HCT116 (cell line): Measurements from ENCODE around the gene GALR2. TPM values are rescaled to one million over a fixed set of nuclear protein-coding genes. Genes with fewer than 3 reads are reported as not detected.

Source experiments
- ATAC-seq: fragments of 200-7000 bp; cut with Tn5 transposase; 2 replicates; pipeline ENCODE4 v1.9.1; 2020; ENCODE audit warnings: mild to moderate bottlenecking, moderate library complexity
- BruUV-seq: library from RNA; stranded (reverse); fragments of 400-500 nt; replicated peaks from 2 replicates; lab custom pipeline; 2021; lab: Mats Ljungman, UMichigan
- CTCF ChIA-PET: fragments of 300-600 bp; sonication (Branson Sonifier 250); formaldehyde crosslinking; loops from one replicate; lab custom pipeline; 2021; ENCODE audit warnings: antibody characterized with exemption; lab: Charles Lee
- POLR2A ChIA-PET: fragments of 300-600, 350-600 bp; sonication (Branson Sonifier 250); formaldehyde crosslinking; loops from one replicate; lab custom pipeline; 2021; ENCODE audit warnings: antibody characterized with exemption; lab: Charles Lee
- RAD21 ChIA-PET, 2 experiments: fragments of 300-600 bp; sonication (Branson Sonifier 250); formaldehyde crosslinking; loops; one replicate each; lab custom pipeline; 2023; ENCODE audit warnings: low total read pairs in 2 of 2; ENCODE audit not compliant: uncharacterized antibody in 2 of 2, unreplicated experiment in 2 of 2, low non-redundant PET in 1 of 2; lab: Charles Lee
- DNase-seq: peaks from one replicate; pipeline ENCODE4 v3.0.0-alpha.2; 2010; ENCODE audit warnings: low read depth, low spot score
- H2AFZ ChIP-seq: fragments of 200-600 bp; shearing (Covaris generic), sonication (generic); 2 replicates; pipeline ENCODE4 v1.6.1; 2017; ENCODE audit warnings: low read depth, mixed run types, mixed read lengths, antibody characterized with exemption, low read length; ENCODE audit not compliant: poor library complexity, severe bottlenecking
- H3K27ac ChIP-seq: 2 replicates; pipeline ENCODE4 v1.5.1; 2012; ENCODE audit warnings: low read depth, low read length
- H3K27me3 ChIP-seq: fragments of 200-600 bp; sonication (generic); 2 replicates; pipeline ENCODE4 v1.6.1; 2016; ENCODE audit warnings: mixed run types, low read length, mixed read lengths; ENCODE audit not compliant: insufficient read depth
- H3K36me3 ChIP-seq, 2 experiments: fragments of 200-500 bp in 1 of 2; fragments of 200-600 bp in 1 of 2; sonication (Bioruptor generic) in 1 of 2; sonication (generic) in 1 of 2; 2 replicates each; pipeline versions ENCODE4 v1.5.1 to v1.6.1; 2014 to 2016; ENCODE audit warnings: low read length in 2 of 2, inconsistent platforms in 1 of 2, mixed read lengths in 1 of 2, mixed run types in 1 of 2; ENCODE audit not compliant: insufficient read depth in 2 of 2, control insufficient read depth in 1 of 2
- H3K4me1 ChIP-seq, 2 experiments: fragments of 200-600 bp in 1 of 2; sonication (generic) in 1 of 2; 2 replicates each; pipeline versions ENCODE4 v1.5.1 to v1.6.1; 2012 to 2017; ENCODE audit warnings: low read length in 2 of 2, inconsistent platforms in 1 of 2, mild to moderate bottlenecking in 1 of 2, mixed read lengths in 1 of 2, mixed run types in 1 of 2, moderate library complexity in 1 of 2; ENCODE audit not compliant: insufficient read depth in 2 of 2, control insufficient read depth in 1 of 2
- H3K4me2 ChIP-seq: fragments of 200-600 bp; sonication (generic); 2 replicates; pipeline ENCODE4 v1.6.1; 2017; ENCODE audit warnings: mixed run types, low read length, mixed read lengths
- H3K4me3 ChIP-seq, 2 experiments: fragments of 200-600 bp in 1 of 2; sonication (generic) in 1 of 2; replicated peaks in 1 of 2; 2 replicates each; pipeline ENCODE4 v1.5.1; 2011 to 2016; ENCODE audit warnings: low read length in 2 of 2, control low read depth in 1 of 2, low read depth in 1 of 2, mild to moderate bottlenecking in 1 of 2, mixed read lengths in 1 of 2, mixed run types in 1 of 2
- H3K79me2 ChIP-seq: fragments of 200-600 bp; sonication (generic); 2 replicates; pipeline ENCODE4 v1.6.1; 2017; ENCODE audit warnings: mild to moderate bottlenecking, mixed run types, low read length, moderate library complexity, mixed read lengths; ENCODE audit not compliant: insufficient read depth
- H3K9ac ChIP-seq: fragments of 200-600 bp; sonication (generic); 2 replicates; pipeline ENCODE4 v1.6.1; 2016; ENCODE audit warnings: low read length, mixed read lengths
- H3K9me2 ChIP-seq: fragments of 200-600 bp; sonication (generic), shearing (Covaris generic); 2 replicates; pipeline ENCODE4 v1.6.1; 2017; ENCODE audit warnings: mixed run types, mild to moderate bottlenecking, moderate library complexity; ENCODE audit not compliant: insufficient read depth
- H3K9me3 ChIP-seq, 2 experiments: fragments of 200-500 bp in 1 of 2; fragments of 200-600 bp in 1 of 2; sonication (Bioruptor generic) in 1 of 2; sonication (generic) in 1 of 2; 2 replicates each; pipeline ENCODE4 v1.6.1; 2014 to 2017; ENCODE audit warnings: low read length in 2 of 2, mixed read lengths in 2 of 2, inconsistent platforms in 1 of 2, low read depth in 1 of 2, mild to moderate bottlenecking in 1 of 2, mixed run types in 1 of 2, moderate library complexity in 1 of 2; ENCODE audit not compliant: control insufficient read depth in 1 of 2, insufficient read depth in 1 of 2
- H4K20me1 ChIP-seq: fragments of 200-600 bp; sonication (generic), shearing (Covaris generic); 2 replicates; pipeline ENCODE4 v1.6.1; 2017; ENCODE audit warnings: mixed run types, mild to moderate bottlenecking, moderate library complexity; ENCODE audit not compliant: insufficient read depth
- ATF3 ChIP-seq: IDR thresholded peaks from 2 replicates; pipeline ENCODE4 v1.6.1; 2012
- CBX3 ChIP-seq: IDR thresholded peaks from 2 replicates; pipeline ENCODE4 v1.6.1; 2012; ENCODE audit warnings: low read depth
- CEBPB ChIP-seq: IDR thresholded peaks from 2 replicates; pipeline ENCODE4 v1.6.1; 2012; ENCODE audit warnings: low read depth
- CTCF ChIP-seq, 3 experiments: fragments of 200-600 bp in 1 of 3; sonication (generic) in 1 of 3; IDR thresholded peaks in 2 of 3; conservative IDR thresholded peaks in 1 of 3; 2 replicates each; pipeline ENCODE4 v1.5.1; 2012 to 2017; ENCODE audit warnings: low read depth in 2 of 3, low read length in 2 of 3, antibody characterized with exemption in 1 of 3, borderline replicate concordance in 1 of 3, control low read depth in 1 of 3, mild to moderate bottlenecking in 1 of 3, mixed read lengths in 1 of 3, mixed run types in 1 of 3, moderate library complexity in 1 of 3; ENCODE audit not compliant: insufficient read depth in 1 of 3
- EGR1 ChIP-seq: IDR thresholded peaks from 2 replicates; pipeline ENCODE4 v1.6.1; 2012; ENCODE audit warnings: low read depth
- EZH2phosphoT487 ChIP-seq: fragments of 200-600 bp; IDR thresholded peaks from 2 replicates; pipeline ENCODE4 v1.6.1; 2018; ENCODE audit warnings: antibody characterized with exemption, borderline replicate concordance
- POLR2A ChIP-seq: IDR thresholded peaks from 2 replicates; pipeline ENCODE4 v1.7.0; 2011; ENCODE audit warnings: borderline replicate concordance; ENCODE audit not compliant: insufficient read depth, insufficient read length; ENCODE audit errors: extremely low read depth
- POLR2AphosphoS5 ChIP-seq: IDR thresholded peaks from 2 replicates; pipeline ENCODE4 v1.6.1; 2011; ENCODE audit warnings: mild to moderate bottlenecking, low read depth, low read length, moderate library complexity
- REST ChIP-seq: IDR thresholded peaks from 2 replicates; pipeline ENCODE4 v1.6.1; 2012; ENCODE audit warnings: low read depth
- SIN3A ChIP-seq: IDR thresholded peaks from 2 replicates; pipeline ENCODE4 v1.6.1; 2012; ENCODE audit warnings: low read depth
- SP1 ChIP-seq: IDR thresholded peaks from 2 replicates; pipeline ENCODE4 v1.6.1; 2012; ENCODE audit warnings: low read depth
- SRF ChIP-seq: IDR thresholded peaks from 2 replicates; pipeline ENCODE4 v1.6.1; 2012; ENCODE audit warnings: low read depth
- TCF7L2 ChIP-seq: IDR thresholded peaks from 2 replicates; pipeline ENCODE4 v1.7.0; 2011; ENCODE audit warnings: borderline replicate concordance, inconsistent platforms; ENCODE audit not compliant: insufficient read depth, insufficient read length; ENCODE audit errors: extremely low read depth
- YY1 ChIP-seq: IDR thresholded peaks from 2 replicates; pipeline ENCODE4 v1.6.1; 2011; ENCODE audit warnings: low read length, low read depth, moderate library complexity, mild to moderate bottlenecking; ENCODE audit not compliant: insufficient replicate concordance; ENCODE audit errors: extremely low read depth
- ZBTB33 ChIP-seq: IDR thresholded peaks from 2 replicates; pipeline ENCODE4 v1.6.1; 2011; ENCODE audit warnings: mild to moderate bottlenecking, low read length, moderate library complexity; ENCODE audit not compliant: insufficient replicate concordance; ENCODE audit errors: extremely low read depth
- ZFX ChIP-seq: fragments of 450-650 bp; IDR thresholded peaks from 2 replicates; pipeline ENCODE4 v1.6.1; 2017
- ZNF274 ChIP-seq: fragments of 200-500 bp; sonication (Bioruptor generic); IDR thresholded peaks from 2 replicates; pipeline ENCODE4 v1.6.1; 2014; ENCODE audit warnings: mild to moderate bottlenecking, low read depth, low read length, inconsistent platforms
- intact Hi-C: fragments of 100-400 bp; cut with micrococcal nuclease; formaldehyde crosslinking; loops from 2 replicates; pipeline ENCODE4 v1.10.0; 2022
- total RNA-seq: library from RNA; stranded (reverse); gene quantifications from one replicate; pipeline ENCODE4 v1.2.1, GENCODE V29; 2021; ENCODE audit not compliant: unreplicated experiment

GALR2 gene
- total RNA-seq, 1 experiment from 2014 or later: 0.27 TPM

GRCh38 chr17:76036497-76037261 lies 37.9 kb upstream of the GALR2 start:
- BruUV-seq: no TSS peak
- ChIA-PET POLR2A (no interaction called here), RAD21 (no interaction called here), CTCF (no interaction called here)
- Histone ChIP-seq H3K9ac (no peak overlapping the region), H3K36me3 (peaks cover 34 to 35% of the 10 kb centered on the region in 2 experiments), H3K79me2 (no peaks in the 10 kb centered on the region), H3K9me3 (no peaks in the 10 kb centered on the region), H4K20me1 (no peaks in the 10 kb centered on the region), H2AFZ (no peak overlapping the region), H3K4me1 (peaks cover 5 to 9% of the 10 kb centered on the region in 2 experiments; a peak in 2 of 4 replicates), H3K9me2 (no peaks in the 10 kb centered on the region), H3K4me3 (no peak overlapping the region), H3K27ac (no peak overlapping the region), H3K27me3 (no peaks in the 10 kb centered on the region), H3K4me2 (no peak overlapping the region)
- ATAC-seq (no peak), DNase-seq (no peak)
- intact Hi-C loops: no loop called here
- TF ChIP-seq POLR2A: no peak
- TF ChIP-seq EGR1: no peak
- no peak for TF ChIP-seq CEBPB
- TF ChIP-seq SRF: no peak
- TF ChIP-seq ATF3: no peak
- no peak for TF ChIP-seq YY1
- no peak for TF ChIP-seq REST
- no peak for TF ChIP-seq EZH2phosphoT487
- TF ChIP-seq POLR2AphosphoS5: no peak
- no peak for TF ChIP-seq ZBTB33
- no peak for TF ChIP-seq SIN3A
- TF ChIP-seq ZFX: no peak
- no peak for TF ChIP-seq CTCF (IDR thresholded peaks at IDR 0.05 in 2 of 3, conservative IDR thresholded peaks at IDR 0.05 in 1 of 3; ENCODE audit: borderline replicate concordance in 1 of 3, insufficient read depth in 1 of 3, low read depth in 2 of 3, low read length in 2 of 3)
- TF ChIP-seq SP1: no peak
- TF ChIP-seq CBX3: no peak
- no peak for TF ChIP-seq TCF7L2
- no peak for TF ChIP-seq ZNF274
